OCI-LY3 (cell line): ENCODE results near the gene RHCE.
"Not testable (repeated sequence)": the region's sequence is repeated elsewhere in the genome, so short reads cannot be mapped to it uniquely, and the experiment has no call there.

ENCODE experiments used
- EZH2phosphoT487 ChIP-seq: fragments of 200-600 bp; shearing (Covaris generic); IDR thresholded peaks from 2 replicates; pipeline ENCODE4 v1.6.1; 2018; ENCODE audit warnings: antibody characterized with exemption, mixed run types, low read depth
- TF ChIP-seq, protein P1 (sequence below): fragments of 200-600, 300-600 bp; sonication (generic); IDR thresholded peaks from 2 replicates; pipeline ENCODE4 v1.5.1; 2014; ENCODE audit warnings: antibody characterized with exemption, low read length, low read depth

DNA sequence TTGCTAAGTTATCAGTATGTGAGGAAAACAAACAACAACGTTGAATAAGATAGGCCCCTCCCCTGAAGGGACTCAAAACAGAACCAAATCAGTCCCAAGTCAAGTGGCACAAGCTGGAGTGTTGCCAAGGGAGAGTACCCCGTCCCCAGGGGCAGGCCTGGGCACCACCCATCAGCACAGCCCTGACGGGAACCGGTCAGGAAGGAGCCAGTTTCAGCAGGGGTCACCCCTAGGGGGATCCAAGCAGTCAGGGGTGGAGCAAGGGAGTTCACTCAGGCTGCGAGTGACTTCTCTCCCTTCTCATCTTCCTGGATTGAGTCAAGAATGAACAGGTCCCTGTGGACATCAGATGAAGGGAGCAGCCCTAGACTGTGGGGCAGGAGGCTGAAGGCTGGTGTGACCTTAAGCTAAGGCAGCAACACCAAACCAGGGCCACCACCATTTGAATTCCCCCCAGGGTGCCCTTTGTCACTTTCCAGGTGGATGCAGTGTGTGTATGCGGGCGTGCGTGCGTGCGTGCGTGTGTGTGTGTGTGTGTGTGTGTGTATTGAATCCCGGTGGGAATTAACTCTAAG is 14.8 kb downstream of the RHCE start:
- TF ChIP-seq, protein P1, sequence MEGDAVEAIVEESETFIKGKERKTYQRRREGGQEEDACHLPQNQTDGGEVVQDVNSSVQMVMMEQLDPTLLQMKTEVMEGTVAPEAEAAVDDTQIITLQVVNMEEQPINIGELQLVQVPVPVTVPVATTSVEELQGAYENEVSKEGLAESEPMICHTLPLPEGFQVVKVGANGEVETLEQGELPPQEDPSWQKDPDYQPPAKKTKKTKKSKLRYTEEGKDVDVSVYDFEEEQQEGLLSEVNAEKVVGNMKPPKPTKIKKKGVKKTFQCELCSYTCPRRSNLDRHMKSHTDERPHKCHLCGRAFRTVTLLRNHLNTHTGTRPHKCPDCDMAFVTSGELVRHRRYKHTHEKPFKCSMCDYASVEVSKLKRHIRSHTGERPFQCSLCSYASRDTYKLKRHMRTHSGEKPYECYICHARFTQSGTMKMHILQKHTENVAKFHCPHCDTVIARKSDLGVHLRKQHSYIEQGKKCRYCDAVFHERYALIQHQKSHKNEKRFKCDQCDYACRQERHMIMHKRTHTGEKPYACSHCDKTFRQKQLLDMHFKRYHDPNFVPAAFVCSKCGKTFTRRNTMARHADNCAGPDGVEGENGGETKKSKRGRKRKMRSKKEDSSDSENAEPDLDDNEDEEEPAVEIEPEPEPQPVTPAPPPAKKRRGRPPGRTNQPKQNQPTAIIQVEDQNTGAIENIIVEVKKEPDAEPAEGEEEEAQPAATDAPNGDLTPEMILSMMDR, result not testable (repeated sequence)
- TF ChIP-seq EZH2phosphoT487, result not testable (repeated sequence)
